Measurements from ENCODE around the gene HNRNPA3. TPM values are rescaled to one million over a fixed set of nuclear protein-coding genes. Genes with fewer than 3 reads are reported as not detected.
"Not testable (repeated sequence)": the region's sequence is repeated elsewhere in the genome, so short reads cannot be mapped to it uniquely, and the experiment has no call there.

Gene HNRNPA3
- total and polyA plus RNA-seq, 5 donors = 66.9 to 110 (median 78.7) TPM

- intact Hi-C loops (cut with DNase I) = no loop called here
- H3K4me1 ChIP-seq (ENCODE audit: control insufficient read depth, insufficient read depth, low read length) = peaks cover 27% of the 10 kb centered on the region
- no peaks in the 10 kb centered on the region for H3K9me3 ChIP-seq (ENCODE audit: control insufficient read depth, low read length)
- DNase-seq (peak in 1 of 3 donors; percentile 24), ATAC-seq (no peak)
- WGBS = 16% methylated on average over 3 of the region's 3 CpGs
- no peak overlapping the region for H3K4me3 ChIP-seq (ENCODE audit: low read length)
- H3K27ac ChIP-seq (ENCODE audit: low read length) = peak overlapping the region; percentile 51
- H3K27me3 ChIP-seq (ENCODE audit: control insufficient read depth, insufficient read depth) = no peaks in the 10 kb centered on the region
Observed at GRCh38 chr2:177246000-177246399, 33.4 kb downstream of the HNRNPA3 start.

GRCh38 chr2:177246523-177247030, 34.0 kb downstream of the HNRNPA3 start:
- peaks cover 27% of the 10 kb centered on the region for H3K4me1 ChIP-seq (ENCODE audit: control insufficient read depth, insufficient read depth, low read length)
- WGBS = 89% methylated on average over 2 of the region's 2 CpGs
- H3K27ac ChIP-seq (ENCODE audit: low read length); DNase-seq; H3K9me3 ChIP-seq (ENCODE audit: control insufficient read depth, low read length); H3K4me3 ChIP-seq (ENCODE audit: low read length); ATAC-seq; H3K27me3 ChIP-seq (ENCODE audit: control insufficient read depth, insufficient read depth); intact Hi-C loops (cut with DNase I): not testable (repeated sequence)

DNA sequence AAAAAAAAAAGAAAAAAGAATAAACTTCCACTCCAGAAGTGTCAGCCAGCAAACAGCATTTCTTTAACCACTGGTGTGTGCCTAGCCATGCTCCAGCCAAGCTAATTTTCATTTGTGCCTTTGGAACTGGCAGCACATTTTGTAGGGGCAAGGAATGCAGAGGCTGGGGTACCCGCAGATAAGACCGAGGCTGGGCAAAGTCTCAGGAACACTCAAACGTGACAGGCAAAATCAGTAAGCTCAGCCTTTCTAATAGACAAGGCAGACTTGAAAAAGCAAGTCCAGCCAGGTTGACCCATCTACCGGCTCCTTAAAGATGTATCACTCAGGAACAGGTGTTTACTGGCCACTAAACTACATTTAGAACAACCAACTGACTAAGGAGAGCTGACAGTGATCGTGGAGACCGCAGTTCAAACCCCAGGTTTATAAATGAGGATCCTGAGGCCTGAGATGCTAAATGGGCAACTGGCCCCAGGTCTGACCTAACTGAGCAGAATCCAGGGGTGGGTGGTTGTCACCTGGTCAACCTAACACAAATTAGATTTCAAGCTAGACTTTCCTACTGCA, 35.2 kb downstream of the HNRNPA3 start:
- WGBS = 72% methylated on average over 6 of the region's 6 CpGs
- H3K4me1 ChIP-seq (ENCODE audit: control insufficient read depth, insufficient read depth, low read length) = peaks cover 31% of the 10 kb centered on the region
- H3K9me3 ChIP-seq (ENCODE audit: control insufficient read depth, low read length) = no peaks in the 10 kb centered on the region
- H3K27me3 ChIP-seq (ENCODE audit: control insufficient read depth, insufficient read depth) = no peaks in the 10 kb centered on the region
- H3K27ac ChIP-seq (ENCODE audit: low read length) = peak overlapping the region; percentile 25
- intact Hi-C loops (cut with DNase I) = no loop called here
- no peak overlapping the region for H3K4me3 ChIP-seq (ENCODE audit: low read length)
- ATAC-seq (no peak), DNase-seq (no peak)

GRCh38 chr2:177249038-177249437, 36.4 kb downstream of the HNRNPA3 start:
- intact Hi-C loops (cut with DNase I) = no loop called here
- peak in 1 of 3 donors; percentile 24 for DNase-seq
- peaks cover 28% of the 10 kb centered on the region for H3K4me1 ChIP-seq (ENCODE audit: control insufficient read depth, insufficient read depth, low read length)
- H3K4me3 ChIP-seq (ENCODE audit: low read length) = no peak overlapping the region
- no peak overlapping the region for H3K27ac ChIP-seq (ENCODE audit: low read length)
- no peaks in the 10 kb centered on the region for H3K9me3 ChIP-seq (ENCODE audit: control insufficient read depth, low read length)
- 92% methylated on average over 7 of the region's 7 CpGs for WGBS
- no peaks in the 10 kb centered on the region for H3K27me3 ChIP-seq (ENCODE audit: control insufficient read depth, insufficient read depth)
- no peak for ATAC-seq

DNA sequence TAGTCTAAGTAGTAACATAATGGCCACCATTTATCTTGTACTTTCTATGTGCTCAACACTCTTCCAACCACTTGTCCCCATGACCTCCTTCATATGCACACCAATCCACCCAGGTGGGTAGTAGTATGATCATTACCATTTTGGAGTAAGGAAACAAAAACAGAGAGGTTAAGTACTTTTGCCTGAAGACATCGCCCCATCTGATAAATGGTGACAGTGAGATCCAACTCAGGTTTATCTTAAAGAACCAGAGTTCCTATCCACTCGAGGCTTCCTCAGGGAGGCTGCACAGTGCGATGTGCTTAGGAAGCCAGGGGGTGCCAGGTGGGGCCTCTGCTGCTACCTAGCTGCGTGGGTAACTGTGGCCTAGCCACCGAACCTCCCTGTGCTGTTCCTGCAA, 37.9 kb downstream of the HNRNPA3 start:
- H3K27me3 ChIP-seq (ENCODE audit: control insufficient read depth, insufficient read depth) = no peaks in the 10 kb centered on the region
- WGBS = 77% methylated on average over 5 of the region's 5 CpGs
- intact Hi-C loops (cut with DNase I) = loop anchor here in 2 of 4 donors (5.0 to 10.0 kb wide), 2 partner anchors 33 to 76 kb away; no protein-coding TSS in a partner anchor
- no peaks in the 10 kb centered on the region for H3K9me3 ChIP-seq (ENCODE audit: control insufficient read depth, low read length)
- ATAC-seq (no peak), DNase-seq (no peak)
- H3K4me1 ChIP-seq (ENCODE audit: control insufficient read depth, insufficient read depth, low read length) = peaks cover 39% of the 10 kb centered on the region
- H3K4me3 ChIP-seq (ENCODE audit: low read length) = no peak overlapping the region
- peak overlapping the region; percentile 55 for H3K27ac ChIP-seq (ENCODE audit: low read length)

DNA sequence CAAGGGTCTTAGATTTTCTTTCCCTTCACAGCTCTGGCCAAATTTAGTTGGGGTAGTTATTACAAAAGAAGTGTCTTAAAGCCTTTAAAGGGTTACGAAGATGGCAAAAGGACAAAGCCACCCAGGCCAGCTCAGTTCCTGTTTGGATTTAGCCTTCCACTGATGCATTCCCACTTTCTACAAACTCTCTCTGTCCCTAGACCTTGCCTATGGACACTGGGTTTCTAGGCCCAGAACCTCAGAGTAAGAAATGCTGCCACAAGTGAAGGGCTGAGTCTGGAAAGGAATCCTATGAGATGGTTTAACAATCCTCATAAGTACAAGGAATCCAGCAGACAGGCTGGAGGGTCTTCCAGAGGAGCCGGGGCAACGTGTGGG, 38.6 kb downstream of the HNRNPA3 start:
- ATAC-seq = no peak
- intact Hi-C loops (cut with DNase I) = loop anchor here in 2 of 4 donors (5.0 to 10.0 kb wide), 2 partner anchors 34 to 76 kb away; no protein-coding TSS in a partner anchor
- no peak for DNase-seq
- Histone ChIP-seq H3K27me3 (ENCODE audit: control insufficient read depth, insufficient read depth) (no peaks in the 10 kb centered on the region), H3K27ac (ENCODE audit: low read length) (peak overlapping the region; percentile 57), H3K4me3 (ENCODE audit: low read length) (no peak overlapping the region), H3K9me3 (ENCODE audit: control insufficient read depth, low read length) (no peaks in the 10 kb centered on the region), H3K4me1 (ENCODE audit: control insufficient read depth, insufficient read depth, low read length) (peaks cover 37% of the 10 kb centered on the region)
- WGBS = 83% methylated on average over 3 of the region's 3 CpGs

DNA sequence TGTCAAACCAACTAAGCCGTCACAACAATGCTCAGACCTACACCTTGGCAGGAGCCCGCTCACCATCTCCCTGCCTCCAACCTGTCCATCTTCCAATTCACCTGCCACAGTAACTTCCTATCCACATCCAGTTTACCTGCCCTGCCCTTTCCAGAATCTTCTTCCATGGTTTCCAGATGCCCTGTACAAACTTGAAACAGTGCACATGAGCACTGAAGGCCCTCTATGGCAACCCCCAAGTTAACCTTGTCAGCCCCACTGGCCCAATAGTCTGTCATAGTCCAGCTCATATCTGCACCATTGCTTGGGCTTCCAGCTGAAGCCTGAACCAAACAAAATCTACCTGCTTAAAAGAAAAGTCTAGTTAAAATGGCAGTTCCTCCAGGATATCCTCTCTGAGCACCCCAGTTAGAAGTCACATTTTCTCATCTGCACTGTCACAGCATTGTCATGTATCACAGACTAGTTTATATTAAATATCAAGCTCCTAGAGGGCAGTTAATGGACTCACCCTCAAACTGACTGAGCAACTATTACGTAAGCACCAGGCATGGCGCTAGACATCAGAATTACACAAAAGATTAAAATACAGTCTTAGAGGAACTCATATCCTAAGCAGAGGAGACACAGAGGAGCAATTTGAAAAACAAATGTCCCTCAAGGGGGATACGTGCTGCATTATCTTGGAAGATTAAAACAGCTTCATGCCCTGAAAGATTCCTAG, 40.4 kb downstream of the HNRNPA3 start:
- Histone ChIP-seq H3K9me3 (ENCODE audit: control insufficient read depth, low read length) (no peaks in the 10 kb centered on the region), H3K27ac (ENCODE audit: low read length) (peak overlapping the region; percentile 75), H3K27me3 (ENCODE audit: control insufficient read depth, insufficient read depth) (no peaks in the 10 kb centered on the region), H3K4me3 (ENCODE audit: low read length) (no peak overlapping the region), H3K4me1 (ENCODE audit: control insufficient read depth, insufficient read depth, low read length) (peaks cover 41% of the 10 kb centered on the region)
- no peak for DNase-seq
- WGBS = 69% methylated on average over 5 of the region's 5 CpGs
- intact Hi-C loops (cut with DNase I) = loop anchor here in 2 of 4 donors (5.0 to 10.0 kb wide), 2 partner anchors 36 to 78 kb away; no protein-coding TSS in a partner anchor
- ATAC-seq = no peak

GRCh38 chr2:177253704-177254103, 41.1 kb downstream of the HNRNPA3 start:
- 73% methylated on average over 3 of the region's 3 CpGs for WGBS
- Histone ChIP-seq H3K27me3 (ENCODE audit: control insufficient read depth, insufficient read depth) (no peaks in the 10 kb centered on the region), H3K9me3 (ENCODE audit: control insufficient read depth, low read length) (no peaks in the 10 kb centered on the region), H3K4me1 (ENCODE audit: control insufficient read depth, insufficient read depth, low read length) (peaks cover 40% of the 10 kb centered on the region), H3K27ac (ENCODE audit: low read length) (no peak overlapping the region), H3K4me3 (ENCODE audit: low read length) (no peak overlapping the region)
- ATAC-seq = no peak
- DNase-seq = no peak
- intact Hi-C loops (cut with DNase I) = loop anchor here in 2 of 4 donors (5.0 to 10.0 kb wide), 2 partner anchors 36 to 79 kb away; no protein-coding TSS in a partner anchor

DNA sequence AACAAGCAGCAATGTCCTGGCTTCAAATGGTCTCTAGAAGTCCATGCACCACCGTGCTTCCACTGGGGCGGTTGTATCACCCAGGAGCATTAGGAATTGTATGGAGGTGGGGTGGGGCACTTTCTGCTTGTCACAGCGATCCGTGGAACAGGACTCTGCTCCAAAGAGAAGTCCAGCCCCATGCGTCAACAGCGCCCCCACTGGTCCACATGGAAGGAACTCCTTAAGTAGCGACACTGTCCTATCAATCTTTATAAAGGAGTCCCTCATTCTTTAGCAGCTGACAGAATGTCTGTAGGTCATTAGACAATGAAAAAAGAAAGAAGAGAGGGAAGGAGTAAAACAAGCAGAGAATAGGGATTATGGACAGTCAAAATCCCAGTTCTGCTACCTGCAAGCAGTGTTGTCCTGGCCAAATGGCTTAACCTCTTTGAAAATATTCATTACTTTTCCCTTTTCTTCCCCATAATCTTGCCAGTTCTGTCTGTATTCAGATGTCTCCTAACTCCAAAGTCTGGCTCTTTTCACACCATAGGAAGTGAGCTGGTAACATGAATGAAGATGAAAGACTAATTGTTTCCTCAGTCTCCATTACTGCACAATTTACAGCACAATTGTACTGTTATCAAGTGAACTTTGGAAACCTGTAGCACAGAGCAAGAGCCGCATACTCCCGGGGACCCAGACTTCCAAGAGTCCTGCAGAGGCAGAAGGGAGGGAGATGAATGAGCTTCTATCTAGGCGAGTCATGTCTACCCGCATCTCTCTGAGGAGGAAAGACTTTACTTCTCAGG, 42.0 kb downstream of the HNRNPA3 start:
- no peaks in the 10 kb centered on the region for H3K27me3 ChIP-seq (ENCODE audit: control insufficient read depth, insufficient read depth)
- peak in 2 of 3 donors; percentile 53 to 62 for DNase-seq
- H3K4me3 ChIP-seq (ENCODE audit: low read length) = no peak overlapping the region
- intact Hi-C loops (cut with DNase I) = loop anchor here in 2 of 4 donors (5.0 to 10.0 kb wide), 2 partner anchors 37 to 80 kb away; no protein-coding TSS in a partner anchor
- peaks cover 37% of the 10 kb centered on the region for H3K4me1 ChIP-seq (ENCODE audit: control insufficient read depth, insufficient read depth, low read length)
- 51% methylated on average over 11 of the region's 11 CpGs for WGBS
- H3K27ac ChIP-seq (ENCODE audit: low read length) = peak overlapping the region; percentile 32
- H3K9me3 ChIP-seq (ENCODE audit: control insufficient read depth, low read length) = no peaks in the 10 kb centered on the region
- ATAC-seq = peak; percentile 23 to 38

GRCh38 chr2:177255227-177255601, 42.6 kb downstream of the HNRNPA3 start:
- DNase-seq = no peak
- Histone ChIP-seq H3K27me3 (ENCODE audit: control insufficient read depth, insufficient read depth) (no peaks in the 10 kb centered on the region), H3K9me3 (ENCODE audit: control insufficient read depth, low read length) (no peaks in the 10 kb centered on the region), H3K4me1 (ENCODE audit: control insufficient read depth, insufficient read depth, low read length) (peaks cover 37% of the 10 kb centered on the region), H3K4me3 (ENCODE audit: low read length) (no peak overlapping the region), H3K27ac (ENCODE audit: low read length) (no peak overlapping the region)
- intact Hi-C loops (cut with DNase I) = loop anchor here in 1 of 4 donors (10.0 kb wide), 1 partner anchor 80 kb away; no protein-coding TSS in a partner anchor
- WGBS = 50% methylated on average over 2 of the region's 2 CpGs
- no peak for ATAC-seq
